OCI-LY7 (cell line): Measurements from ENCODE around the gene NKX2-8.

Experiments used
- CTCF ChIP-seq: fragments of 200-600 bp; sonication (generic); conservative IDR thresholded peaks from 2 replicates; pipeline ENCODE4 v1.5.1; 2014; ENCODE audit warnings: mild to moderate bottlenecking, antibody characterized with exemption, low read length, moderate library complexity, mixed read lengths
- EZH2phosphoT487 ChIP-seq: fragments of 200-600 bp; sonication (generic); IDR thresholded peaks from 2 replicates; pipeline ENCODE4 v1.6.1; 2018; ENCODE audit warnings: low read depth, borderline replicate concordance, mild to moderate bottlenecking, mixed run types, antibody characterized with exemption, low read length, moderate library complexity, mixed read lengths

- no peak for TF ChIP-seq CTCF
- TF ChIP-seq EZH2phosphoT487 = no peak
Measured at GRCh38 chr14:36625014-36625413, 42.6 kb upstream of the NKX2-8 start.
